Endodermal cell (in vitro differentiated cells): ENCODE results near the gene TNP2. TPM values are rescaled to one million over a fixed set of nuclear protein-coding genes. Genes with fewer than 3 reads are reported as not detected.

Experiments used
- DNase-seq: peaks from one replicate; pipeline ENCODE4 v3.0.0-alpha.2; 2017
- H3K27ac ChIP-seq: 2 replicates; pipeline ENCODE4 v1.5.1; 2013; ENCODE audit warnings: mild to moderate bottlenecking, low read depth, low read length, moderate library complexity
- H3K27me3 ChIP-seq: 2 replicates; pipeline ENCODE4 v1.6.1; 2013; ENCODE audit warnings: mild to moderate bottlenecking, low read length, moderate library complexity; ENCODE audit not compliant: insufficient read depth, control insufficient read depth, poor library complexity, severe bottlenecking
- H3K36me3 ChIP-seq: 2 replicates; pipeline ENCODE4 v1.7.0; 2013; ENCODE audit warnings: mild to moderate bottlenecking, low read length, moderate library complexity; ENCODE audit not compliant: control insufficient read depth, insufficient read depth
- H3K4me1 ChIP-seq: one replicate; pipeline ENCODE4 v1.7.0; 2013; ENCODE audit warnings: low read length; ENCODE audit not compliant: control insufficient read depth, insufficient read depth
- H3K4me3 ChIP-seq: 2 replicates; pipeline ENCODE4 v1.5.1; 2013; ENCODE audit warnings: mild to moderate bottlenecking, low read length, moderate library complexity
- H3K9ac ChIP-seq: 2 replicates; pipeline ENCODE4 v1.6.1; 2013; ENCODE audit warnings: mild to moderate bottlenecking, low read length, moderate library complexity; ENCODE audit not compliant: poor library complexity, severe bottlenecking; ENCODE audit errors: extremely low read depth
- H3K9me3 ChIP-seq: 2 replicates; pipeline ENCODE4 v1.6.1; 2013; ENCODE audit warnings: mild to moderate bottlenecking, low read length, moderate library complexity; ENCODE audit not compliant: control insufficient read depth
- H3K27ac Mint-ChIP-seq: 2 replicates; pipeline ENCODE4 v1.8.0; 2020; ENCODE audit warnings: mixed read lengths
- H3K27me3 Mint-ChIP-seq: 2 replicates; pipeline ENCODE4 v1.8.0; 2021; ENCODE audit warnings: mild to moderate bottlenecking, mixed read lengths; ENCODE audit not compliant: insufficient read depth
- H3K36me3 Mint-ChIP-seq: 2 replicates; pipeline ENCODE4 v1.8.0; 2020; ENCODE audit warnings: low read depth, mixed read lengths
- H3K4me1 Mint-ChIP-seq: 2 replicates; pipeline ENCODE4 v1.8.0; 2020; ENCODE audit warnings: mixed read lengths
- H3K4me3 Mint-ChIP-seq: 2 replicates; pipeline ENCODE4 v1.8.0; 2020; ENCODE audit warnings: mild to moderate bottlenecking, moderate library complexity, mixed read lengths
- H3K9me3 Mint-ChIP-seq: 2 replicates; pipeline ENCODE4 v1.8.0; 2020; ENCODE audit warnings: mild to moderate bottlenecking, mixed read lengths
- CTCF ChIP-seq: fragments of 200-600 bp; sonication (generic); conservative IDR thresholded peaks from 2 replicates; pipeline ENCODE4 v1.5.0; 2021; ENCODE audit warnings: antibody characterized with exemption, mild to moderate bottlenecking
- WGBS, 2 experiments: methylation state at CpG; one replicate each; pipeline versions ENCODE4 v1.1.5 to v1.1.7; 2013; ENCODE audit warnings: missing lambda C conversion rate in 2 of 2, mixed read lengths in 1 of 2; ENCODE audit not compliant: insufficient coverage in 1 of 2, insufficient read length in 1 of 2; 5-methylcytosine and 5-hydroxymethylcytosine counted together
- microRNA-seq: library from miRNA; unstranded; fragments of <30 nt; microRNA quantifications from one replicate; pipeline ENCODE4 v1.2.0, GENCODE V29; 2020; ENCODE audit warnings: borderline microRNAs expressed
- total RNA-seq, 2 donors: library from RNA; stranded (reverse); fragmentation: NEBNext Ultra II Directional in 1 of 2; extraction: Animal tissue kit (Norgen Biotek cat#: 25700) in 1 of 2; gene quantifications; 2 replicates in 1 of 2; 3 replicates in 1 of 2; pipeline ENCODE4 v1.2.1, GENCODE V29; 2021

The TNP2 gene
- total RNA-seq, 2 donors from 2014 or later: not detected

GRCh38 chr16:11219178-11219577, 49.9 kb downstream of the TNP2 start:
- no peak for TF ChIP-seq CTCF
- Histone ChIP-seq H3K36me3 (no peaks in the 10 kb centered on the region), H3K9me3 (peaks cover 27% of the 10 kb centered on the region), H3K4me1 (no peaks in the 10 kb centered on the region), H3K27me3 (no peaks in the 10 kb centered on the region), H3K9ac (no peak overlapping the region), H3K27ac (no peak overlapping the region), H3K4me3 (no peak overlapping the region)
- no peak overlapping the region for H3K4me3 Mint-ChIP-seq
- H3K27me3 Mint-ChIP-seq: no peaks in the 10 kb centered on the region
- peaks cover 2% of the 10 kb centered on the region for H3K4me1 Mint-ChIP-seq
- no peaks in the 10 kb centered on the region for H3K36me3 Mint-ChIP-seq
- no peak for DNase-seq
- H3K9me3 Mint-ChIP-seq: peaks cover 31% of the 10 kb centered on the region
- H3K27ac Mint-ChIP-seq: no peak overlapping the region
- 91 to 100% methylated on average over 3 to 4 of the region's 4 CpGs for WGBS, 2 experiments

- peaks cover 27% of the 10 kb centered on the region for H3K9me3 ChIP-seq
- no peaks in the 10 kb centered on the region for H3K4me1 ChIP-seq
Measured at GRCh38 chr16:11218604-11218962, 50.5 kb downstream of the TNP2 start.

More at GRCh38 chr16:11218604-11218962, 50.5 kb downstream of the TNP2 start:
- no peaks in the 10 kb centered on the region for H3K36me3 ChIP-seq
- Mint-ChIP-seq H3K27ac (no peak overlapping the region), H3K36me3 (no peaks in the 10 kb centered on the region), H3K4me3 (no peak overlapping the region), H3K27me3 (no peaks in the 10 kb centered on the region), H3K4me1 (no peaks in the 10 kb centered on the region), H3K9me3 (peaks cover 31% of the 10 kb centered on the region)
- no peak overlapping the region for H3K9ac ChIP-seq
- H3K27ac ChIP-seq: no peak overlapping the region
- 71 to 90% methylated on average over 1 of the region's 1 CpG for WGBS, 2 experiments
- no peaks in the 10 kb centered on the region for H3K27me3 ChIP-seq
- peak; percentile 77 for TF ChIP-seq CTCF
- H3K4me3 ChIP-seq: no peak overlapping the region
- no peak for DNase-seq

Small RNA genes within 50 kb of the gene (microRNA-seq; reads per million reads assigned to microRNA genes)
- not detected for gene MIR548H2

Other genes starting within 250 kb of the TNP2 start
- 1 to 10 TPM; 5.6 to 7.2 TPM for gene SOCS1, start 13.1 kb downstream of the TNP2 start, total RNA-seq
- gene PRM3, start 4.3 kb upstream of the TNP2 start, total RNA-seq: not detected
- not detected for gene PRM2, start 7.2 kb upstream of the TNP2 start, total RNA-seq
- gene PRM1, start 12.0 kb upstream of the TNP2 start, total RNA-seq: not detected
- 10 to 100 TPM; 55.2 to 62.3 TPM for gene RMI2, start 76.1 kb upstream of the TNP2 start, total RNA-seq